ENCODE data around the gene RAB9A.

GRCh38 chrX:13750204-13750603 is 61.3 kb downstream of the RAB9A start:
- TF ChIP-seq ZFX (IDR thresholded peaks at IDR 0.05): no peak
- TF ChIP-seq, protein P1, sequence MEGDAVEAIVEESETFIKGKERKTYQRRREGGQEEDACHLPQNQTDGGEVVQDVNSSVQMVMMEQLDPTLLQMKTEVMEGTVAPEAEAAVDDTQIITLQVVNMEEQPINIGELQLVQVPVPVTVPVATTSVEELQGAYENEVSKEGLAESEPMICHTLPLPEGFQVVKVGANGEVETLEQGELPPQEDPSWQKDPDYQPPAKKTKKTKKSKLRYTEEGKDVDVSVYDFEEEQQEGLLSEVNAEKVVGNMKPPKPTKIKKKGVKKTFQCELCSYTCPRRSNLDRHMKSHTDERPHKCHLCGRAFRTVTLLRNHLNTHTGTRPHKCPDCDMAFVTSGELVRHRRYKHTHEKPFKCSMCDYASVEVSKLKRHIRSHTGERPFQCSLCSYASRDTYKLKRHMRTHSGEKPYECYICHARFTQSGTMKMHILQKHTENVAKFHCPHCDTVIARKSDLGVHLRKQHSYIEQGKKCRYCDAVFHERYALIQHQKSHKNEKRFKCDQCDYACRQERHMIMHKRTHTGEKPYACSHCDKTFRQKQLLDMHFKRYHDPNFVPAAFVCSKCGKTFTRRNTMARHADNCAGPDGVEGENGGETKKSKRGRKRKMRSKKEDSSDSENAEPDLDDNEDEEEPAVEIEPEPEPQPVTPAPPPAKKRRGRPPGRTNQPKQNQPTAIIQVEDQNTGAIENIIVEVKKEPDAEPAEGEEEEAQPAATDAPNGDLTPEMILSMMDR (conservative IDR thresholded peaks at IDR 0.05): peak; percentile 73
